ENCODE results near the gene JAKMIP1.

DNA sequence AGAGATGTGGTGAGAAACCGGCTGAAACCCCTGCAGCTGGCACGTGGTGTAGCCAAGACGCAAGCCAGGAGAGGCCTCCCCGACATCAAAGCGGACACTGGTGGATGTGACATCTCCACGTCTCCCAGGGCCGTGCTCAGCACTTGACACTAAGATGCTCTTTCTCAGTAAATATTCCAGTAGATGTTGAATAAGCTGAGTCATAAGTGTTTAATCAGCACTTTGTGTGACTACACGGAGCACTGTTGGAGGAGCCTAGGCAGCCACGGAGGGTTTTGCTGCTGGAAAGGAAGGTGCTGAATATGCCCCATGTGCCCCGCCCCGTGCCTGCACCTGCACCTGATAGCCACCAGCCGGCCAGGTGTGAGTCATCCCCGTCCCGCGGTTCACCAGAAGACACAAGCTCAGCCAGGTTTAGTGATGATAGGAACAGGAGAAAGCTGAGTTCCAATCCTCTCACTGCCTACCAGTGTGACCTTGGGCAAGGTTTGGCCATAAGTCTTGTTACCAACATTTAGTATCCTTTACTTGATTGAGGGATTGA lies 153.1 kb downstream of the JAKMIP1 start:
- TF ChIP-seq, protein P1, sequence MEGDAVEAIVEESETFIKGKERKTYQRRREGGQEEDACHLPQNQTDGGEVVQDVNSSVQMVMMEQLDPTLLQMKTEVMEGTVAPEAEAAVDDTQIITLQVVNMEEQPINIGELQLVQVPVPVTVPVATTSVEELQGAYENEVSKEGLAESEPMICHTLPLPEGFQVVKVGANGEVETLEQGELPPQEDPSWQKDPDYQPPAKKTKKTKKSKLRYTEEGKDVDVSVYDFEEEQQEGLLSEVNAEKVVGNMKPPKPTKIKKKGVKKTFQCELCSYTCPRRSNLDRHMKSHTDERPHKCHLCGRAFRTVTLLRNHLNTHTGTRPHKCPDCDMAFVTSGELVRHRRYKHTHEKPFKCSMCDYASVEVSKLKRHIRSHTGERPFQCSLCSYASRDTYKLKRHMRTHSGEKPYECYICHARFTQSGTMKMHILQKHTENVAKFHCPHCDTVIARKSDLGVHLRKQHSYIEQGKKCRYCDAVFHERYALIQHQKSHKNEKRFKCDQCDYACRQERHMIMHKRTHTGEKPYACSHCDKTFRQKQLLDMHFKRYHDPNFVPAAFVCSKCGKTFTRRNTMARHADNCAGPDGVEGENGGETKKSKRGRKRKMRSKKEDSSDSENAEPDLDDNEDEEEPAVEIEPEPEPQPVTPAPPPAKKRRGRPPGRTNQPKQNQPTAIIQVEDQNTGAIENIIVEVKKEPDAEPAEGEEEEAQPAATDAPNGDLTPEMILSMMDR (conservative IDR thresholded peaks at IDR 0.05; ENCODE audit: low read length) = no peak
- no peak for TF ChIP-seq EZH2phosphoT487 (IDR thresholded peaks at IDR 0.05; ENCODE audit: borderline replicate concordance, low read depth, low read length)

Data from OCI-LY7 (cell line).